HG03469 (cell line): ENCODE results near the gene ASB2.

ENCODE experiments used
- ATAC-seq: cut with Tn5 transposase; IDR thresholded peaks from one replicate; pipeline ENCODE4 v1.9.1; 2021; ENCODE audit warnings: mild to moderate bottlenecking, moderate library complexity, moderate number of reproducible peaks; ENCODE audit not compliant: unreplicated experiment

Gene ASB2, protein sequence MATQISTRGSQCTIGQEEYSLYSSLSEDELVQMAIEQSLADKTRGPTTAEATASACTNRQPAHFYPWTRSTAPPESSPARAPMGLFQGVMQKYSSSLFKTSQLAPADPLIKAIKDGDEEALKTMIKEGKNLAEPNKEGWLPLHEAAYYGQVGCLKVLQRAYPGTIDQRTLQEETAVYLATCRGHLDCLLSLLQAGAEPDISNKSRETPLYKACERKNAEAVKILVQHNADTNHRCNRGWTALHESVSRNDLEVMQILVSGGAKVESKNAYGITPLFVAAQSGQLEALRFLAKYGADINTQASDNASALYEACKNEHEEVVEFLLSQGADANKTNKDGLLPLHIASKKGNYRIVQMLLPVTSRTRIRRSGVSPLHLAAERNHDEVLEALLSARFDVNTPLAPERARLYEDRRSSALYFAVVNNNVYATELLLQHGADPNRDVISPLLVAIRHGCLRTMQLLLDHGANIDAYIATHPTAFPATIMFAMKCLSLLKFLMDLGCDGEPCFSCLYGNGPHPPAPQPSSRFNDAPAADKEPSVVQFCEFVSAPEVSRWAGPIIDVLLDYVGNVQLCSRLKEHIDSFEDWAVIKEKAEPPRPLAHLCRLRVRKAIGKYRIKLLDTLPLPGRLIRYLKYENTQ

GRCh38 chr14:93976477-93977057 lies at the start of gene ASB2:
TSS of gene ASB2 (minus strand) at chr14:93976570. CDS start at chr14:93964539, 12,031 bp downstream.
- no peak for ATAC-seq

DNA sequence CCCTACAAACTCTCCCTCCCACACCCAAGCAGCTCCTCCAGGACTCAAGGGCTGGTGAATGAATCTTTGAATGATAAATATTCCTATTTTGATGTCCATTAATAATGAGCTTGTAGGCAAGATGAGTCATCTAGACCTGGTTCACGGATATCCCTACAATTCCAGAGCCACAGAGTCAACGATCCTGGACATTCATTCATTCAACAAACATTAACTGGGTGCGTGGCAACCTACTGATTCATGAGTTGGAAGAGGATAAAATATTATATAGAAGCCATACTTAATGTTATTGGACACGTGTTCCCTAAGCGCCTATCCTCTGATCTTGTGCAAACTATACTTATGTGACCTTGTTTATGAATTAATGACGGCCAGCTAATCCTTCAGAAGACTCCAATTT lies 49.4 kb upstream of the ASB2 start:
- no peak for ATAC-seq

GRCh38 chr14:94024549-94024948 lies 48.2 kb upstream of the ASB2 start:
- no peak for ATAC-seq

- no peak for ATAC-seq
Measured at GRCh38 chr14:94022532-94023411, 46.4 kb upstream of the ASB2 start.

- no peak for ATAC-seq
Measured at GRCh38 chr14:94021416-94022157, 45.2 kb upstream of the ASB2 start.

GRCh38 chr14:94021001-94021400 lies 44.6 kb upstream of the ASB2 start:
- no peak for ATAC-seq

GRCh38 chr14:94020267-94020666 lies 43.9 kb upstream of the ASB2 start:
- no peak for ATAC-seq

DNA sequence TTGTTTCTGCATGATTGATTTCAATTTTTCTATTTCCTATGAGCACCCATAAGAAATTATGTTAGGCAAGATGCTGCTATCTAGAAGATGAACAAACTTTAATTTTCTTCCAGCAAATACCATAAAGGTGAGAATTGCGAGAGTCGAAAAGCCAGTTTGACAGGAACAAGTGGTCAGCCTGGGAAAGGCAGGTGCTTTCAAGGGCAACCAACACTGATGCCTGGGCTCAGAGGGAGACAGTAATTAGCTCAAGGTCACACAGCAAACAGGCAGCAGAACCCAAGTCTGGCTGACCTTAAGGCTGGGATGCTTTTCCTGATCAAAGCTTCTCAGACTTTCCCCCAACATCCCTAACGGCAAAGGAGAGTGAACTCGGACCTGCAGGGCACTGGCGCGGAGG lies 43.0 kb upstream of the ASB2 start:
- no peak for ATAC-seq

- no peak for ATAC-seq
Measured at GRCh38 chr14:94018308-94018707, 41.9 kb upstream of the ASB2 start.

- ATAC-seq = no peak
Measured at GRCh38 chr14:94016446-94016976, 40.1 kb upstream of the ASB2 start.

DNA sequence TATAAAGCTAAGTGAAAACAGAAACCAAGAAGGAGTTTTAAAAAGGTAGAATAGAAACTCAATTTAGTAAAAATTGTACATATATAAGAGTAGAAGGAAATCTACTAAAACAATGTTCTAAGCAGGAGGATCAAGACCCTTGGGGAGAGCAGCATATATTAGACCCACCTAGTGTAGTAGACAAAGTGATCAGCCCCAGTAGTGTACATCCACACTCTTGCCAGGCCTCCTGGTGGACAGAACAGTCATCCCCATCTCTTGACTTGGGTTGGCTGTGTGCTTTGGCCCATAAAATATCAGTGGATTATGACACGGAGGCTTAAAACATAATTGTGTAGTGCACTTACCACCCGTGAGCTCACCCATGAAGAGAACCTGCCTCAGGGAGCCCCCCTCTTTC lies 38.9 kb upstream of the ASB2 start:
- no peak for ATAC-seq

DNA sequence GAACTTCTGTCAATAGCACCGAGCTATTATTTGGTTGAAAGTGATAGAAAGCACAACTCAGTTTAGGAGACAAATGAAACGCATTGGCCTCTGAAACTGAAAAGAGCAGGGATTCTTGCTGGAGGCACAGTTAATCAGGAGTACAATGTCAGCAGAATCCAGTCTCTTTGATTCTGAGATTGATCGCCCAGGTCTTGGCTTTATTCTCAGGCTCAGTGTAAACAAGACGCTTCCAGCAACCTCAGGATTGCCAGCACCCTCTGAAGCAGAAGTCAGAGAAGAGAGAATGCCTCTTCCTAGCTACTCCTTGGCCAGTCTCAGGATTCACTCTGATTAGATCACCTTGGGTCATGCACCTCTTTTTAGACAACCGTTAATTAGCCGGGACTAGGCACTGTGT lies 38.0 kb upstream of the ASB2 start:
- ATAC-seq = no peak

GRCh38 chr14:94011795-94012194 lies 35.4 kb upstream of the ASB2 start:
- ATAC-seq = no peak

DNA sequence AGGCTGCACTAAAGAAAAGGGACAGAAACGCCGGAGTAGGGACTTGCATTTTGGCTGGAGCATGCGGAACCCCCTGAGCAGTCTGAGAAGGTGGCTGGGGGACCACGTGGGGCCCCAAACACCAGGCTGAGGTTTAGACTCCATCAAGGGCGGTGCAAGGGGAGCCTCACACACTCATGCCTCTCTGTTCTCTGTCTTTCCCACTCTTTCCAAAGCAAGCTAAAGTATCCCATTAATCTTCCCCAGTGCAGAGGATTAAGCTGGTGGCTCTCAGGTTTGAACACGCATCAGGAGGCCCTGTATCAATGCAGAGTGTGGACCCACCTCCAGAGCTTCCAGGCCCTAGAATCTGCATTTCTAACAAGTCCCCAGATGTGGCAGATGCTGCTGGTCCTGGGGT lies 34.3 kb upstream of the ASB2 start:
- ATAC-seq = no peak

- no peak for ATAC-seq
Measured at GRCh38 chr14:94009767-94010166, 33.4 kb upstream of the ASB2 start.

DNA sequence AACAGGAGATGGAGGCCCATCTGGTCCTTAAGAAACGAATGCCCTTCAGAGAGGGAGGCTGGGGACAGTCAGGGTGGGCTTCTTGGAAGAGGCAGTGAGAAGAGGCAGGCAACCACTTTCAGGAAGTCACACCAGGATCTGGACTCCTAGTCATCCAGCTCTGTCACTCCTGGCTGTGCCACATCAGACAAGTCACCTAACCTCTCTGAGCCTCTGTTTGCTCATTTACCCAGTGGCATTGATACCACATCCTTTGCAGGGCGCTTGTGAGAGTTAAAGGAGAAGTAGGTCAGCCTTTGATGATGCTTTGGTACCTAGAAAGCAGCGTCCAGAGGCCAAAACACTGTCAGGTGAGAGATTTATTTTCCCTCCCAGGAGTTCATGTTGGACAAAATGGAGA lies 31.9 kb upstream of the ASB2 start:
- no peak for ATAC-seq

- ATAC-seq = no peak
Measured at GRCh38 chr14:94005324-94006073, 29.1 kb upstream of the ASB2 start.

DNA sequence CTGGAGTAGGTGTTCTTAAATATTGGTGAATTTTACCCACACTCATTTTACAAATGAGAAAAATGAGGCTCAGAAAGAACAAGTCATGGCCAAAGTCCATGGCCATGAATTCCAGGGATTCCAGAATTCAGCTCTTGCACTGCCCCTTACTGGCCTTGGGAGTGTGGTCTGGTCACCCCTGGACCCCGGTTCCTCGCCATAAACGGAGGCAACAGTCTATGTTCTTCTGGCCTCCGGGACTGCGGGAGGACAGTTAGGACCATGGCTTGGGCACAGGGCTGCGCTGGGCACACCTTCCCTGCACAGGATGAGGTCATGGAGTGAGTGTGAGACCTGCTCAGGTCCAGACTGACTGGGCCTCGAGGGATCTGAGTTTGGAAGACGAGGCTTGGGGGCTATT lies 27.6 kb upstream of the ASB2 start:
- ATAC-seq = no peak

- ATAC-seq = no peak
Measured at GRCh38 chr14:94003397-94003796, 27.0 kb upstream of the ASB2 start.
